Esophagus squamous epithelium (tissue), 4 donors: ENCODE measurements around the gene RAX2.

Source experiments
- POLR2A ChIP-seq, 4 donors: fragments of 450-650 bp; IDR thresholded peaks; one replicate each; pipeline ENCODE4 v1.6.1; 2017; ENCODE audit warnings: antibody characterized with exemption in 4 of 4, mild to moderate bottlenecking in 4 of 4, moderate library complexity in 3 of 4
- TF ChIP-seq, protein P1 (sequence below), 6 experiments: fragments of 450-650 bp in 4 of 6; fragments of 200-600 bp in 2 of 6; sonication (generic) in 2 of 6; IDR thresholded peaks; one replicate each; pipeline ENCODE4 v1.5.1; 2016 to 2019; ENCODE audit warnings: antibody characterized with exemption in 6 of 6, mild to moderate bottlenecking in 4 of 6, moderate library complexity in 4 of 6

GRCh38 chr19:3769494-3769893 is 2.5 kb downstream of the RAX2 start:
- TF ChIP-seq, protein P1, sequence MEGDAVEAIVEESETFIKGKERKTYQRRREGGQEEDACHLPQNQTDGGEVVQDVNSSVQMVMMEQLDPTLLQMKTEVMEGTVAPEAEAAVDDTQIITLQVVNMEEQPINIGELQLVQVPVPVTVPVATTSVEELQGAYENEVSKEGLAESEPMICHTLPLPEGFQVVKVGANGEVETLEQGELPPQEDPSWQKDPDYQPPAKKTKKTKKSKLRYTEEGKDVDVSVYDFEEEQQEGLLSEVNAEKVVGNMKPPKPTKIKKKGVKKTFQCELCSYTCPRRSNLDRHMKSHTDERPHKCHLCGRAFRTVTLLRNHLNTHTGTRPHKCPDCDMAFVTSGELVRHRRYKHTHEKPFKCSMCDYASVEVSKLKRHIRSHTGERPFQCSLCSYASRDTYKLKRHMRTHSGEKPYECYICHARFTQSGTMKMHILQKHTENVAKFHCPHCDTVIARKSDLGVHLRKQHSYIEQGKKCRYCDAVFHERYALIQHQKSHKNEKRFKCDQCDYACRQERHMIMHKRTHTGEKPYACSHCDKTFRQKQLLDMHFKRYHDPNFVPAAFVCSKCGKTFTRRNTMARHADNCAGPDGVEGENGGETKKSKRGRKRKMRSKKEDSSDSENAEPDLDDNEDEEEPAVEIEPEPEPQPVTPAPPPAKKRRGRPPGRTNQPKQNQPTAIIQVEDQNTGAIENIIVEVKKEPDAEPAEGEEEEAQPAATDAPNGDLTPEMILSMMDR (IDR thresholded peaks at IDR 0.05): no peak
- TF ChIP-seq POLR2A (IDR thresholded peaks at IDR 0.05): no peak
